ENCODE results near the gene PRKAR2B.

The PRKAR2B gene

GRCh38 chr7:107027208-107027607 lies 17.3 kb upstream of the PRKAR2B start:
- Histone ChIP-seq H3K4me3 (ENCODE audit: low read depth in 1 of 2, low read length in 1 of 2) (no peak overlapping the region), H3K36me3 (no peaks in the 10 kb centered on the region), H3K27ac (peak overlapping the region; percentile 38), H3K27me3 (no peaks in the 10 kb centered on the region), H3K9me3 (no peaks in the 10 kb centered on the region), H3K4me1 (ENCODE audit: control insufficient read depth in 1 of 2, insufficient read depth in 1 of 2, low read depth in 1 of 2, low read length in 1 of 2) (peaks cover 4 to 10% of the 10 kb centered on the region in 2 experiments)
- no peak for TF ChIP-seq CTCF (IDR thresholded peaks at IDR 0.05)

- Histone ChIP-seq H3K4me1 (ENCODE audit: control insufficient read depth in 1 of 2, insufficient read depth in 1 of 2, low read depth in 1 of 2, low read length in 1 of 2) (peaks cover 4 to 10% of the 10 kb centered on the region in 2 experiments), H3K4me3 (ENCODE audit: low read depth in 1 of 2, low read length in 1 of 2) (no peak overlapping the region), H3K27me3 (no peaks in the 10 kb centered on the region), H3K9me3 (no peaks in the 10 kb centered on the region), H3K36me3 (no peaks in the 10 kb centered on the region), H3K27ac (no peak overlapping the region)
- TF ChIP-seq CTCF (IDR thresholded peaks at IDR 0.05), result no peak
Observed at GRCh38 chr7:107029061-107029763, 15.3 kb upstream of the PRKAR2B start.

GRCh38 chr7:107029764-107030286 lies 14.7 kb upstream of the PRKAR2B start:
- Histone ChIP-seq H3K9me3 (no peaks in the 10 kb centered on the region), H3K4me3 (ENCODE audit: low read depth in 1 of 2, low read length in 1 of 2) (no peak overlapping the region), H3K27me3 (no peaks in the 10 kb centered on the region), H3K4me1 (ENCODE audit: control insufficient read depth in 1 of 2, insufficient read depth in 1 of 2, low read depth in 1 of 2, low read length in 1 of 2) (peaks cover 4 to 10% of the 10 kb centered on the region in 2 experiments), H3K27ac (no peak overlapping the region), H3K36me3 (no peaks in the 10 kb centered on the region)
- no peak for TF ChIP-seq CTCF (IDR thresholded peaks at IDR 0.05)

GRCh38 chr7:107032050-107032449 lies 12.5 kb upstream of the PRKAR2B start:
- no peak overlapping the region for H3K27ac ChIP-seq
- no peaks in the 10 kb centered on the region for H3K27me3 ChIP-seq
- no peak for TF ChIP-seq CTCF (IDR thresholded peaks at IDR 0.05)
- no peaks in the 10 kb centered on the region for H3K36me3 ChIP-seq
- H3K4me3 ChIP-seq (ENCODE audit: low read depth in 1 of 2, low read length in 1 of 2), result no peak overlapping the region
- H3K9me3 ChIP-seq, result no peaks in the 10 kb centered on the region
- peaks cover 4 to 8% of the 10 kb centered on the region in 2 experiments for H3K4me1 ChIP-seq (ENCODE audit: control insufficient read depth in 1 of 2, insufficient read depth in 1 of 2, low read depth in 1 of 2, low read length in 1 of 2)

- Histone ChIP-seq H3K4me1 (ENCODE audit: control insufficient read depth in 1 of 2, insufficient read depth in 1 of 2, low read depth in 1 of 2, low read length in 1 of 2) (peaks cover under 1% of the 10 kb centered on the region in 2 experiments), H3K9me3 (no peaks in the 10 kb centered on the region), H3K4me3 (ENCODE audit: low read depth in 1 of 2, low read length in 1 of 2) (no peak overlapping the region), H3K27ac (no peak overlapping the region), H3K27me3 (no peaks in the 10 kb centered on the region), H3K36me3 (no peaks in the 10 kb centered on the region)
- no peak for TF ChIP-seq CTCF (IDR thresholded peaks at IDR 0.05)
Observed at GRCh38 chr7:107032720-107033438, 11.6 kb upstream of the PRKAR2B start.

Measured in neutrophil (primary cell).